PC-3 (cell line): Measurements from ENCODE around the gene STK16.

Experiments
- EZH2 ChIP-seq: fragments of 300-600 bp; sonication (generic); IDR thresholded peaks from one replicate; pipeline ENCODE4 v1.6.1; 2017; ENCODE audit warnings: antibody characterized with exemption, mild to moderate bottlenecking, low read length; ENCODE audit not compliant: unreplicated experiment
- TF ChIP-seq, protein P1 (sequence below): fragments of 300-600 bp; sonication (generic); conservative IDR thresholded peaks from 2 replicates; pipeline ENCODE4 v1.5.1; 2017; ENCODE audit warnings: antibody characterized with exemption, low read depth, mild to moderate bottlenecking, low read length

DNA sequence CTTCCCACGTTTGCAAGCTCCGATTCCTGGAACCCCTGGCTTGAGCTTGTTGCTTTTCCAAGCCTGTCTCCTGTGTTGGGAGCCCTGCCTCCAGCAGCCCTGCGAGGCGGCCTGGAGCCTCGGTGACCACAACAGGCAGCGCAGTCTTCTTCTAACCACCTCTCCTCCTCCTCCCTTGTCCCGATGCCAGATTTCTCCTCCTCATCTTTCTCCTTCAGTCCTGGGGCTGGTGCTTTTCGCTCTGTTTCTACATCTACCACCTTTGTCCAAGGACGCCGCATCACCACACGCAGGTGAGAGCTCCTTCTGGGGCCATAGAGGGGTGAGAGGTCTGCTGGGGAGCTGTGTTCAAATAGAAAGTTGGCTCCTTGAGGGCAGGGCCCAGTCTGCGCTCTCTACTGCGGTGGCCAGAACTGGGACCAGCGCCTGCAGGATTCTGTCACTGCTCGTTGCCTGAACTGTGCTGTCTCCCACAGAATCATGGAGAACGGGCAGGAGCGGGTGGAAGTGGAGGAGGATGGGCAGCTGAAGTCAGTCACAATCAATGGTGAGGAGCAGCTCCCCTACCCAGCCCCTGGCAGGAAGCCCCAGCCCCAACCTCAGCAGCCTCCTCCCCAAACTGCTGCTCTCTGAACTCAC, 37.8 kb downstream of the STK16 start:
- TF ChIP-seq, protein P1, sequence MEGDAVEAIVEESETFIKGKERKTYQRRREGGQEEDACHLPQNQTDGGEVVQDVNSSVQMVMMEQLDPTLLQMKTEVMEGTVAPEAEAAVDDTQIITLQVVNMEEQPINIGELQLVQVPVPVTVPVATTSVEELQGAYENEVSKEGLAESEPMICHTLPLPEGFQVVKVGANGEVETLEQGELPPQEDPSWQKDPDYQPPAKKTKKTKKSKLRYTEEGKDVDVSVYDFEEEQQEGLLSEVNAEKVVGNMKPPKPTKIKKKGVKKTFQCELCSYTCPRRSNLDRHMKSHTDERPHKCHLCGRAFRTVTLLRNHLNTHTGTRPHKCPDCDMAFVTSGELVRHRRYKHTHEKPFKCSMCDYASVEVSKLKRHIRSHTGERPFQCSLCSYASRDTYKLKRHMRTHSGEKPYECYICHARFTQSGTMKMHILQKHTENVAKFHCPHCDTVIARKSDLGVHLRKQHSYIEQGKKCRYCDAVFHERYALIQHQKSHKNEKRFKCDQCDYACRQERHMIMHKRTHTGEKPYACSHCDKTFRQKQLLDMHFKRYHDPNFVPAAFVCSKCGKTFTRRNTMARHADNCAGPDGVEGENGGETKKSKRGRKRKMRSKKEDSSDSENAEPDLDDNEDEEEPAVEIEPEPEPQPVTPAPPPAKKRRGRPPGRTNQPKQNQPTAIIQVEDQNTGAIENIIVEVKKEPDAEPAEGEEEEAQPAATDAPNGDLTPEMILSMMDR = no peak
- no peak for TF ChIP-seq EZH2
